ENCODE measurements around the gene KDM2B. TPM values are rescaled to one million over a fixed set of nuclear protein-coding genes. Genes with fewer than 3 reads are reported as not detected.

KDM2B gene
- total and polyA plus RNA-seq, 2 donors from 2014 or later = 6.2 to 19.7 TPM

DNA sequence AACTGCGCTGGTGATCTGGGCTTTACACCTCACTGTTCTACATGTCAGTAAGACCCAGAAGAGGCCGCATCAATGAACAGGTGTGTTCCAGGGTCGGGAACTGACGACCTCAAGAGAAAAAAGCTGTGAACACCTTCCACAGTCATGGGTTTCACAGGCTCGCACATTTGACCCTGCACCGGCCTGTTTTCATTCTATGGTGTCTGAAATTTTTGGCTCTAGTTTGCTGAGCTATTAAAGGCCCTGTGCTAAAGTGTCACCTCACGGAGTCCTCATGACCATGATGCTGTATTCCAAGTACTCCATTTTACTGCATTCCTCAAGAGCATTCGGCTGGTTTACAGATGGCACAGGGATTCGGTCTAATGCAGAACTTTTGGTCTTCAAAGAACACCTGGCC lies 78.9 kb downstream of the KDM2B start:
- intact Hi-C loops (cut with DNase I) = no loop called here
- Histone ChIP-seq H3K9ac (ENCODE audit: low read length in 3 of 3) (no peak overlapping the region), H3K4me3 (ENCODE audit: low read length in 3 of 3) (no peak overlapping the region), H3K4me1 (ENCODE audit: control insufficient read depth in 2 of 3, insufficient read depth in 2 of 3, low read depth in 1 of 3, low read length in 3 of 3) (peaks cover 0 to 3% (median 0%) of the 10 kb centered on the region in 3 donors), H3K27me3 (ENCODE audit: control insufficient read depth, insufficient read depth, low read length) (no peaks in the 10 kb centered on the region), H3K36me3 (ENCODE audit: control insufficient read depth in 2 of 3, insufficient read depth in 3 of 3, low read length in 3 of 3) (no peaks in the 10 kb centered on the region), H3K27ac (ENCODE audit: low read depth in 2 of 2, low read length in 2 of 2) (no peak overlapping the region), H3K9me3 (ENCODE audit: control insufficient read depth in 2 of 3, insufficient read depth in 1 of 3, low read length in 3 of 3) (no peaks in the 10 kb centered on the region)
- DNase-seq (no peak), FAIRE-seq (no peak)
- TF ChIP-seq, protein P1, sequence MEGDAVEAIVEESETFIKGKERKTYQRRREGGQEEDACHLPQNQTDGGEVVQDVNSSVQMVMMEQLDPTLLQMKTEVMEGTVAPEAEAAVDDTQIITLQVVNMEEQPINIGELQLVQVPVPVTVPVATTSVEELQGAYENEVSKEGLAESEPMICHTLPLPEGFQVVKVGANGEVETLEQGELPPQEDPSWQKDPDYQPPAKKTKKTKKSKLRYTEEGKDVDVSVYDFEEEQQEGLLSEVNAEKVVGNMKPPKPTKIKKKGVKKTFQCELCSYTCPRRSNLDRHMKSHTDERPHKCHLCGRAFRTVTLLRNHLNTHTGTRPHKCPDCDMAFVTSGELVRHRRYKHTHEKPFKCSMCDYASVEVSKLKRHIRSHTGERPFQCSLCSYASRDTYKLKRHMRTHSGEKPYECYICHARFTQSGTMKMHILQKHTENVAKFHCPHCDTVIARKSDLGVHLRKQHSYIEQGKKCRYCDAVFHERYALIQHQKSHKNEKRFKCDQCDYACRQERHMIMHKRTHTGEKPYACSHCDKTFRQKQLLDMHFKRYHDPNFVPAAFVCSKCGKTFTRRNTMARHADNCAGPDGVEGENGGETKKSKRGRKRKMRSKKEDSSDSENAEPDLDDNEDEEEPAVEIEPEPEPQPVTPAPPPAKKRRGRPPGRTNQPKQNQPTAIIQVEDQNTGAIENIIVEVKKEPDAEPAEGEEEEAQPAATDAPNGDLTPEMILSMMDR (IDR thresholded peaks at IDR 0.05; ENCODE audit: borderline replicate concordance, extremely low read depth, insufficient read depth) = no peak

DNA sequence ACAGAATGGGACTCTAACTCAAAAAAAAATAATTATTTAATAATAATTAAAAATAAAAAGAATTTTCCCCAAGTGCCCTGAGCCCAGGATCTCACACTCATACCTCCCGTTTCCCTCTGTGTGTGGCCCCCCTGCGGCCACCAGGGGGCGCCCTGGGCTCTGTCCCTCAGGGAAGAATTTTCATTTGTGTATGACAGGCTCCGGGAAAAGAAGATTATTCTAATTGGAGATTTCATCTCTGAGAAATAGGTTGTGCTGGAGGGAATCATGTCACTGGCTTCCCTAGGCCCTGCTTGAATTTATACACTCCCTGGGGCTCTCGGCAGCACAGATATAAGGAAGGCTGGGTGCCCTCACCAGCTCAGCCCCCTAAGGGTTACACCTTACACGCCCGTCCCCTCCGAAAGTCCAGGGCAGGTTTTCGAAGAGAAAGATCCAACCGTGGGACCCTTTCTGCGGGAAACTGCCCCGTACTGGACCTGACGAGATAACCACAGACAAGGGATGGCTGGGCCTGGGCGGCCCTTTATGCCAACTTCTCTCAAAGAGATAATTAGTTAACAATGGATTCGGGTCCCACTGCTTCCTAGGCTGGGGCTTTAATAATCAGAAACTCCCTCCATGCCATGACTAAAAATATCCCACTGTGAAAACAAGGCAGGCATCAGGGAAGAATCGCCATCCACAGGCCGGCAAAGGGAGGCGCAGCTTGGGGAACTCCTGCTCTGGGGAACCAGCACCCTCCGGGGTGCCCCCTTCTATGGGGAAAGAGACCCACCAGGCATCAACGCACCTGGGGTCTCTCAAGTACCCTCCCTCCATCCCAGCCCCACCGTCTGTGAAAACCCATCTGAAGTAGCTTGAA lies 80.7 kb downstream of the KDM2B start:
- TF ChIP-seq, protein P1 (IDR thresholded peaks at IDR 0.05; ENCODE audit: borderline replicate concordance, extremely low read depth, insufficient read depth) = peak; percentile 84
- intact Hi-C loops (cut with DNase I) = no loop called here
- H3K4me1 ChIP-seq (ENCODE audit: control insufficient read depth in 2 of 3, insufficient read depth in 2 of 3, low read depth in 1 of 3, low read length in 3 of 3) = peaks cover 0 to 3% (median 0%) of the 10 kb centered on the region in 3 donors
- peak overlapping the region in 2 of 3 donors; percentile 32 to 41 for H3K4me3 ChIP-seq (ENCODE audit: low read length in 3 of 3)
- peaks cover 0 to 2% (median 0%) of the 10 kb centered on the region in 3 donors for H3K36me3 ChIP-seq (ENCODE audit: control insufficient read depth in 2 of 3, insufficient read depth in 3 of 3, low read length in 3 of 3)
- peak; percentile 77 to 91 (median 87) for DNase-seq
- H3K27ac ChIP-seq (ENCODE audit: low read depth in 2 of 2, low read length in 2 of 2) = peak overlapping the region in 1 of 2 donors; percentile 54
- H3K27me3 ChIP-seq (ENCODE audit: control insufficient read depth, insufficient read depth, low read length) = no peaks in the 10 kb centered on the region
- H3K9ac ChIP-seq (ENCODE audit: low read length in 3 of 3) = peak overlapping the region in 1 of 3 donors; percentile 51
- no peaks in the 10 kb centered on the region for H3K9me3 ChIP-seq (ENCODE audit: control insufficient read depth in 2 of 3, insufficient read depth in 1 of 3, low read length in 3 of 3)
- FAIRE-seq = peak; percentile 32

DNA sequence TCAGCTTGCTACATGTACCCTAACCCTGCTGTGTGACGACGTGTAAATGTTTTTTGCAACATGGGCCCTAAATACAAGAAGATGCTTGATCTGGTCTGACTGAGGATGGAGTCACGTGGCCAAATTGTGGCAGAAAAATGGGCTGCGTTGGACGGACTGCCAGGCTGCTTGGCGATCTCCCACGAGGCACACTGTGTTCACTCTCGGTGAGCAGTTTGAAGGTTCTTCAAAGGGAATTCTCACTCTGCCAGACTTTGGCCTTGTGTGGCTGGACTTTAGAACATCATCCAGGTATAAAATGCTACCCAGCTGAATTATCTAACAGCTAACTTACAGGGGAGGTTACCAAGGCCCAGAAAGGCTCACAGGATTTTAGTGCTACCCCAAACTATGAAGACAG lies 85.1 kb downstream of the KDM2B start:
- Histone ChIP-seq H3K4me3 (ENCODE audit: low read length in 3 of 3) (no peak overlapping the region), H3K4me1 (ENCODE audit: control insufficient read depth in 2 of 3, insufficient read depth in 2 of 3, low read depth in 1 of 3, low read length in 3 of 3) (peaks cover 0 to 3% (median 0%) of the 10 kb centered on the region in 3 donors), H3K9ac (ENCODE audit: low read length in 3 of 3) (no peak overlapping the region), H3K36me3 (ENCODE audit: control insufficient read depth in 2 of 3, insufficient read depth in 3 of 3, low read length in 3 of 3) (peaks cover 0 to 2% (median 0%) of the 10 kb centered on the region in 3 donors), H3K9me3 (ENCODE audit: control insufficient read depth in 2 of 3, insufficient read depth in 1 of 3, low read length in 3 of 3) (no peaks in the 10 kb centered on the region), H3K27me3 (ENCODE audit: control insufficient read depth, insufficient read depth, low read length) (no peaks in the 10 kb centered on the region), H3K27ac (ENCODE audit: low read depth in 2 of 2, low read length in 2 of 2) (no peak overlapping the region)
- FAIRE-seq = no peak
- TF ChIP-seq, protein P1 (IDR thresholded peaks at IDR 0.05; ENCODE audit: borderline replicate concordance, extremely low read depth, insufficient read depth) = no peak
- DNase-seq = no peak
- intact Hi-C loops (cut with DNase I) = no loop called here

Data from kidney (tissue), 14 donors.